GM21381 (cell line): ENCODE data around the gene CISD2.
"Not testable (repeated sequence)": the region's sequence is repeated elsewhere in the genome, so short reads cannot be mapped to it uniquely, and the experiment has no call there.

Experiments used
- ATAC-seq: cut with Tn5 transposase; IDR thresholded peaks from one replicate; pipeline ENCODE4 v1.9.1; 2021; ENCODE audit warnings: mild to moderate bottlenecking, moderate library complexity; ENCODE audit not compliant: unreplicated experiment

Gene CISD2, protein sequence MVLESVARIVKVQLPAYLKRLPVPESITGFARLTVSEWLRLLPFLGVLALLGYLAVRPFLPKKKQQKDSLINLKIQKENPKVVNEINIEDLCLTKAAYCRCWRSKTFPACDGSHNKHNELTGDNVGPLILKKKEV

GRCh38 chr4:102868781-102869568 is at the start of gene CISD2:
Gene CISD2 (plus strand): TSS chr4:102868992. CDS start chr4:102869085, 93 bp downstream.
- ATAC-seq: peak; percentile 88

DNA sequence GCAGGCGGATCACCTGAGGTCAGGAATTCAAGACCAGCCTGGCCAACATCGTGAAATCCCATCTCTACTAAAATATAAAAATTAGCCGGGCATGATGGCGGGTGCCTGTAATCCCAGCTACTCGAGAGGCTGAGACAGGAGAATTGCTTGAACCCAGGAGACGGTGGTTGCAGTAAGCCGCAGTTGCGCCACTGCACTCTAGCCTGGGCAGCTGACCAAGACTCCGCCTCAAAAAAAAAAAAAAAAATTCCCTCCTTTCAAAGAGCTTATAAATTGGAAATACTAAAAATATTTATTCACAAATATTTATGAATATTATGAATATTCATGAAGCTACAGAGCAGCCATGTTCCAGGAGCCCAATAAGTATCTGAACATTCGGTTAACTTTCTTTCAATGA is 49.7 kb upstream of the CISD2 start:
- ATAC-seq: not testable (repeated sequence)

GRCh38 chr4:102819588-102820365 is 49.0 kb upstream of the CISD2 start:
- ATAC-seq: no peak

DNA sequence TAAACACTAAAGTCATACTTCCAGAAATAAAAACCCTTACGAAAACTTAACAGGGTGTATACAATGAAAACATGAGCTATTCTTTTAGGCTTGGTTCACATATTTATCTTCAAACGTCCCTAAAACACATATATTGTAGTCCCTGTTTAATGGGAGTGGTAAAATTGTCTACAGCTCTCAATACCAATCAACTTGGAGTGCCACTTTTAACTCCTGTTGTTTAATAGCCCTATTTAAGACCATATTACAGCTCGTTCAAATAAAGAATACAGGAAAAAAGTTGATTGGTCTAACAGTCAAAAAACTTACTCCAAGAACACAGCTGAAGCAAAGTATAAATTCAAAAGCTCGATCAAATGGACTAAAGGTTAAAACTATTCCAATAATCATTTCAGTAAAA is 45.3 kb upstream of the CISD2 start:
- ATAC-seq: no peak

- ATAC-seq: no peak
Measured at GRCh38 chr4:102823897-102824296, 44.9 kb upstream of the CISD2 start.

GRCh38 chr4:102824398-102824797 is 44.4 kb upstream of the CISD2 start:
- ATAC-seq: no peak

- no peak for ATAC-seq
Measured at GRCh38 chr4:102825261-102826091, 43.3 kb upstream of the CISD2 start.

GRCh38 chr4:102826105-102826889 is 42.5 kb upstream of the CISD2 start:
- ATAC-seq: no peak

GRCh38 chr4:102826890-102827673 is 41.7 kb upstream of the CISD2 start, which contains the start of gene UBE2D3:
Gene UBE2D3 (minus strand): TSS chr4:102827551. CDS start chr4:102826508, 1,043 bp downstream.
- ATAC-seq: peak; percentile 29

DNA sequence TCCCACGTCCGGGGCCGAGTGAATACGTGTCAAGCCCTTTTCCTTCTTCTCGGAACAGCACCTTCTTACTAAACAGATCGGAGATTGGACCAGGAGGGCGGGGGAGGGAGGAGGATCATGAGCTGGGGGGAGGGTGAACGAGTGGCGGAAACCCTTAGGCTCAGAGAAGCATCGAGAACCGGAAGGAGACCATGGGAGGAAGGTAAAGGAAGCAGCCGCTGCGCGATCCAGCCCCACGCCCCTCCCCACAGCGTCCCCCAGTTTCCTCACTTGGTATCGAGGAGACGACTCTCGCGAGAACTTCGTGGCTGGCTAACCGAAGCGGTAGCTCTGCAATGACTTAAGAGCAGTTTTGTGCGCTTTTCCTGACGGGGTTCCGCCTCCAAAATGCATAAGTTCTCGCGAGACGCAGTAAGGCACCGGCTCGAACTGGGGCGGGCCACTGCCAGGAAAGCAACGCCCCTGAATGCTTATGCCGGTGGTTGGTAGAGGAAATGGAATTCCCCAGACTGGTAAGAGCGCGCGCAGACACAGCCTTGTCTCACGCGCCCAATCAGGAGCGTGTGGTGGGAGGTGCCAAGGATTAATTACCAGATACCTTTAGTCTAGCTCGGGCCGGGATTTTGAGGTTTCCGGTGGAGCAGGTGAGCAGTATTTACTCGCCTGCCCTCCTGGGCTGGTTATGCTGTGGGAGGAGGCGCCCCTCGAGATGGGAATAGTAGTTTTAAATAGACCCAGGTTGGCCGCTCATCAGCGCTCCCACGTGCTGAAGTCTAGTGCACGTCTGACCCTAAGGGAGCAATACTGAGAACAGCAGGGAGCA is 40.9 kb upstream of the CISD2 start:
- ATAC-seq: peak; percentile 77

DNA sequence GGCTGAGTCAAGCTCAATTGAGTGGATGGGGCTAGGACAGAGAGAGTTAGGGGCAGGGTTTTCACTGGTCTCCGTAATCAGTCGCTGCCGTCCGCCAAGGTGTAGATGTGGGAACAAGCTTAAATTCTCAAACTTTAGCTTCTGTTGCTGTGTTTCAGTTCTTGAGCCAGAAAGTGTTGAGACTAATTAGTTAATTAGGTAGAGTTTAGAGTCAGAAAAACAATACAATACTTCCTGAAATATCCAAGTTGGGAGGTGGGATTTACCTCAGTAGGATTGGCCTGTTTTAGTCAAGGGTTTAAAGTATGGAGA is 40.3 kb upstream of the CISD2 start:
- ATAC-seq: no peak

DNA sequence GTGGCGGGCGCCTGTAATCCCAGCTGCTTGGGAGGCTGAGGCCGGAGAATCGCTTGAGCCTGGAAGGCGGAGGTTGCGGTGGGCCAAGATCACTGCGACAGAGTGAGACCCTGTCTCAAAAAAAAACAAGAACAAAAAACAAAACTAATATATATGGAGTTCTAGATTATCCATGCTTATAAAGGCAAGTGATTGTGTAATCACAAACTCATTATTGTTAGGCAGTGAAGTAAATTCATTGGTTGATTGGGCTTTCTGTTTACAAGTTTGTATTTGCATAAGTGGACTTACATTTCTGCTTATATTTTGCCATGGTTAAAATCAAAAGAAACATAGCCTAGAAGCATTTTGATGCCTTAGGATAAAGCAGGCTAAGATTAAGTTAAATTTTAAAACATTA is 39.0 kb upstream of the CISD2 start:
- ATAC-seq: no peak

GRCh38 chr4:102832105-102832504 is 36.7 kb upstream of the CISD2 start:
- ATAC-seq: no peak

DNA sequence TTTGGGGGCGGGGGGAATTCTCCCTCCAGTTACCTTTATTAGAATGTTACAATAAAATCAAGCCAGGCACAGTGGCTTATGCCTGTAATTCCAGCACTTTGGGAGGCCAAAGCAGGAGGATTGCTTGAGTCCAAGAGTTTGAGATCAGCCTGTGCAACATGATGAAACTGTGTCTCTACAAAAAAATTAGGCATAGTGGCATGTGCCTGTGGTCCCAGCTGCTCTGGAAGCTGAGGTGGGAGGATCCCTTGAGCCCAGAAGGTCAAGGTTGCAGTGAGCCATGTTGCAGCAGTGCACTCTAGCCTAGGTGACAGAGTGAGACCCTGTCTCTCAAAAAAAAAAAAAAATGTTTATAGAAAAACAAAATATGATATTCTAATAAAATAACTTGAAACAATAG is 36.1 kb upstream of the CISD2 start:
- no peak for ATAC-seq

- no peak for ATAC-seq
Measured at GRCh38 chr4:102836596-102836995, 32.2 kb upstream of the CISD2 start.

GRCh38 chr4:102842367-102842766 is 26.4 kb upstream of the CISD2 start:
- ATAC-seq: no peak

DNA sequence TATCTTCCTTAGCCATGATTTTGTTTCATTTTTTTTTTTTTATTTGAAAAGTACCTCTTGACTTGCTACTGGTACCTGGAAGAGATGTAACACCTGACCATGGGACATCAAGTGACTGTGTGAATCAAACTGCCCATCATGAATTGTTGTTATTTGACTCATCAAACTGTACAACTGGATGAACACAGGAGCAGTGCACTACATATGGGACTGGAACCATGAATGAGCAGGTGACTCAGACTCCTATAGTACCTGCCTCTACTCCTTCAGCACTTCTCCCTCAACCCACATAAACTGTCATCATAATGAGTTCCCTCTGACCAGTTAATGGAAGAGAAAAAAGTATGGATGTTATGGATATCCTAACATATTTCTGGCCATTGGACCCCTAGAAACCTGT is 25.5 kb upstream of the CISD2 start:
- no peak for ATAC-seq

GRCh38 chr4:102843938-102844337 is 24.9 kb upstream of the CISD2 start:
- no peak for ATAC-seq

DNA sequence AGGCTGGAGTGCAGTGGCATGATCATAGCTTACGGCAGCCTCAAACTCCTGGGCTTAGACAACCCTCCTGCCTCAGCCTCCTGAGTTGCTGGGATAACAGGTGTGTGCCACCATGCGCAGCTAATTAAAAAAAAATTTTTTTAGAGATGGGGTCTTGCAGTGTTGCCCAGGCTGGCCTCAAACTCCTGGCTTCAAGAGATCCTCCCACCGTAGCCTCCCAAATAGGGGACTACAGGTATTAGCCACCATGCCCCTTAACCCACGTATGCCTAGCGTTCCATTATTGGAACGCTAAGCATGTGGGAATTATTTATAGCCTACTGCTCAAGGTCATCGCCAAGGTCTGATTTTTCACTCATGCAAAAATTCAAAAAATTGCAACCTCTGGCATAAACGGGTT is 21.1 kb upstream of the CISD2 start:
- no peak for ATAC-seq
